Measurements from ENCODE around the gene TSLP.

Gene TSLP

GRCh38 chr5:111071413-111071812 lies at the start of gene TSLP:
TSS of gene TSLP (plus strand) at chr5:111071713. CDS start at chr5:111071891, 178 bp downstream.
- DNase-seq = no peak

DNA sequence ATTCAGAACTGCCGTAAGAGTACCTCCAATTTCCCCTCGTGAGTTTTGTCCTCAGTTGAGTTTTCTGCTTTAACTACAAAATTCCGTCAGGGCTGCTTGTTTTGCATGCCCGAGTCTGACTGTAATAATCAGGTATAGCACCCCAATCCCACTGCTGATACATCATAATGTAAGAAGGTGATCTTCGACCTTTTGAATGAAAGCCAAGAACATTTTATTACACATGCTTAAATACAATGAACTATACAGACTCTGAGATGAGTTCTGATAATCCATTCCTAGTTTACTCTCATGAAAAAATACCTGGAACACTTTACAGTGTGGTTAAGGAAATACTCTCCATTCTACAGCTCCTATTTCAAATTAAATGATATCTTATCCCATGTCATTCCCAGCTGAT lies 49.2 kb upstream of the TSLP start:
- DNase-seq = no peak

DNA sequence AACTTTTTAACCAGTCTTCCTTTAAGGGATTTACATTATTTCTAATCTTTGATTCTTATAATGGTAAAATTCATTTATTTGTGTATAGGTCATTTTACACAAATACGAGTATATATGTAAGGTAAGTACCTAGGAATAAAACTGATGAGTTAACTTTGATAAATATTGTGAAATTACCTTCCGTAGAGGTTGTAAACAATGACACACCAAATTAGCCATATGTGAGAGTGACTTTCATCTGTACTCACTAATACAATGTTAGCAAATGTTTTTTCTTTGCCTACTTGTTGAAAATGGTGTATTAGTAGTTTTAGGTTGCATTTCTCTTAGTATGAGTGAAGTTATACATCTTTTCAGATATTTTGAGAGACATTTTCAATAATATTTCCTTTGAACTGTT lies 42.6 kb upstream of the TSLP start:
- no peak for DNase-seq

- peak; percentile 69 for DNase-seq
Measured at GRCh38 chr5:111043712-111044506, 27.6 kb upstream of the TSLP start.

DNA sequence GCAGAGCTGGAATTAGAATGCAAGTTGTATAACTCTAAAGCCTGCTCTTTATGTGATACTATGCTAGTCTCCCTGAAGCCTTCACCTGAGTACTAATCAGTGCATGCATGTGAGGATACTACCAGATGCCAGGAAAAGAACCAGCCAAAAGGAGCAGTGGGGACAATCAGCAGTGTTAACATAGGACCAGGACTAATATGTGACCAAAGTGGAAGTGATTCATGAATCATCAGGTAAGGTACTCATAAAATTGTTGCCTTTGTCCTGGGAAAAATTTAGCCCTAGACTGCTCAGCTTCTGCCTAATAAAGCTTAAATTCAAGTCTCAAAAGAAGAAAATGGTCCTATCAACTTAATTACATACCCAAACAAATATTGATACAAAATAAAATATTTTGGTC lies 13.4 kb upstream of the TSLP start:
- DNase-seq = no peak

DNA sequence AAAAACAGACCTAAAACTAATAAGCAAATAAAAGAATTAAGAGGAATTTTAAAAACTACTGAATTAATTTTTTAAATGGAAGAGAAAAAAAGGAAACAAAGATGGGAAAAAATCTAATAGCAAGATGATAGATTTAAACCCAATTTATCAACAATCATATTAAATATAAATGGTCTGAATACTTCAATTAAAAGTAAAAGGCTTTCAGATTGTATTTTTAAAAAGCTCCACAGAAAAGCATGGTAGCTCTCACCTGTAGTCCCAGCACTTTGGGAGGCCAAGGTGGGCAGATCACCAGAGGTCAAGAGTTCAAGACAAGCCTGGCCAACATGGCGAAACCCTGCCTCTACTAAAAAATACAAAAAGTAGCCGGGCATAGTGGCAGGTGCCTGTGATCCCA lies 11.3 kb upstream of the TSLP start:
- no peak for DNase-seq

- no peak for DNase-seq
Measured at GRCh38 chr5:111061618-111062017, 9.9 kb upstream of the TSLP start.

GRCh38 chr5:111063709-111064322 lies 7.7 kb upstream of the TSLP start:
- DNase-seq = no peak

DNA sequence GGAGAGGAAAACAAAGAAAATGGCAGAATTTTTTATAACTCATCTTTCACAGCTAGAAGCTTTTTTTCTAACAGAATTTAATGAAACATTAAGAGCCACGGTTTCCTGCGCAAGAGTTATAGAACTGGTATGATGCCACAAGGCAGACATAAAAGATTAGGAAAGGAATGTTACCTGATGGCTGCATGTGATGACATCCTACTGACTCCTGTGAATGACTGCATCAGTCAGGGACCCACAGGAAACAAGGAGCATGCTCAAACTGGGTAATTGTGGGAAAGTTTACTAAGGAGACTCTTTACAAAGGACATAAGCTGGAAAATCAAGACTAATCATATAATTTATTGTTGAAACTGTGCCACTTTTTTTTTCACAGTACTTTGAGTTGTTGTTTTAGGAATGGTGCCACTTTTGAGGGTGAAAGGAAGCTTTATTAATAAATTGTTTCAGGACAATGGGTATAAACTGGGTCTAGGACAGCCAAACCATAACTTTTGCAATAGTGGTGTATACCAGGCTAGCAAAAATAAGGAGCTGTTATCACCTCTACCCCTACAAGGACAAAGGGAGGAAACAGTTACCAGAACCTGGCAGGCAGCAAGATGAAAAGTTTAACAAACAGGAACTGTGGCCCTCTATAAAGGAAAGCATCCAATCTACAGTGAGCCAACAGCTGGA lies 5.1 kb upstream of the TSLP start:
- DNase-seq = no peak

GRCh38 chr5:111068213-111068612 lies 3.3 kb upstream of the TSLP start:
- no peak for DNase-seq

DNA sequence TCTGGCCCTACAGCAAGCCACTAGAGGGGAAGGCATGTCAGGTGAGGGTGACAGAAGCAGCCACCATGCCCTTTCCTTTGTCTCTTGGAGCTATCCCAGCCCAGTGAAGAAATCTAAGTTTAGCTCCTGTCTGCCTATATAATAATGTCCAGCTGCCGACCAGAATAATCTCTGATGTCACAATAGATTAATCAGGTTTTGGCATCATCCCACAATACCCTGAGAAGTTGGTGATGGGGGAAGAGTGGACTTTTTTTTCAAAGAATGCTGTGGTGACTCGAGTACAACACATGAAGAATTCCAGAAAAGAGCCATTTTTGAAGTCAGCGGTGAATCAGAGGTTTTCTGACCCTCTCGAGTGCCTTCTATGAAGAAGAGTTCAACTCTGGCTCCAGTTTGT lies 1.7 kb upstream of the TSLP start:
- DNase-seq = peak; percentile 82

DNA sequence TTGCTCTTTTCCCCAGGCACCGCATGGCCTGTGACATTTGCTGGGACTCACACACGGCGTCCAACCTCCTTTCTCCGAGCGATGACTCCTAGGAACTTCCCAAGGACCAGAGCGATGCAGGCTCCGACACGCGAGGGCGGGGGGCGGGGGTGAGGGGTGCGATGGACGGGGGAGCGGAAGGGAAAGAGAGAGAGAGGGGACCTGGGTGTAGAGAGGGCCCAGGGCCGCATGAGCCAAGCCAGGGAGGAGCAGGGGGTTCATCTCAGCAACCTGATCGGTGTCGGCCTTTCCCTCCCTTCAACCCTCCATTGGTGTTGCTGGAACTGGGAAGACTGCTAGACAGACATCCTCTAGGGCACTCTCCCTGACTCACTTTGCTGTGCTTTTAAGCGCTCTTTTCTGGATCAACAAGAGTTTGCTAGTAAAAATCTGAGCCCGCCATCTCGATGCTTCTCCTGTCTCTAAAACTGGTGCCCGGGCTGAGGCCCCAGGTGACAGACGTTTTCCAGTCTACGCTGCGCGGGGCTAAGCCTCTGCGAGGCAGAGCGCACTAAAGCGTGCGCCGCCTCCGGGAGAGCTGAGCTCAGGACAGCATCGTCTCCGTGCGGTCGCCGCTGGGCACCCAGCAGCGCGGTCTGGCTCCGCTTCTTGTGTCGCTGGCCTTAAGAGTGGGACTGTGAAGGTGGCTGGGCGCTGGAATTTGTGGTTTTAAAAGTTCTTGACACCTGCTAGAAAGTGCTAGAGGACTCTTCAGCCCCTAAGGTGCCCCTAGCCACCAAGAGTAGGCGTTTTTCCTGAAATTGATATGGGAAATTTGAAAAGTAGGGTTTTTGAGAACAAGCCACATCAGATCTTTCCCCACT lies 1.0 kb upstream of the TSLP start:
- peak; percentile 17 for DNase-seq

- DNase-seq = peak; percentile 13
Measured at GRCh38 chr5:111072949-111073682, 1.6 kb downstream of the TSLP start.

DNA sequence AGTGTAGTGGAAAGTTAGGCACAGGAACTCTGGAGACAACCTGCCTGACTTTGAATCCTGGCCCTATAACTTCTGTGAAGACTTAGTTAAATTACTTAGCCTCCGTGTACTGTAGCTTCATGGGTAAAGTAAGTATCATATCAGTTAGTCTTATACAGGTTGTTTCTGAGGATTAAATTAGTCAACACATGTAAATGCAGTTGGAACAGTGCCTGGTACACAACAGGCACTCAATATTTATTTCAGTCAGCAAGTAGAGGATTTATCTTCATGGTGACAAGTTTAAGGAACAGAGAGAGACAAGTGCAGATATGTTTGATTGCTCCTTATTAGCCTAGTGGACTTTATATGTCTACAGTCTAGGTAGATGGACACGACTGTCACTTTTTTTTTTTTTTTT lies 2.7 kb downstream of the TSLP start:
- DNase-seq = no peak

- peak; percentile 92 for DNase-seq
Measured at GRCh38 chr5:111075520-111075919, 4.0 kb downstream of the TSLP start.

- no peak for DNase-seq
Measured at GRCh38 chr5:111076091-111076490, 4.6 kb downstream of the TSLP start.

DNA sequence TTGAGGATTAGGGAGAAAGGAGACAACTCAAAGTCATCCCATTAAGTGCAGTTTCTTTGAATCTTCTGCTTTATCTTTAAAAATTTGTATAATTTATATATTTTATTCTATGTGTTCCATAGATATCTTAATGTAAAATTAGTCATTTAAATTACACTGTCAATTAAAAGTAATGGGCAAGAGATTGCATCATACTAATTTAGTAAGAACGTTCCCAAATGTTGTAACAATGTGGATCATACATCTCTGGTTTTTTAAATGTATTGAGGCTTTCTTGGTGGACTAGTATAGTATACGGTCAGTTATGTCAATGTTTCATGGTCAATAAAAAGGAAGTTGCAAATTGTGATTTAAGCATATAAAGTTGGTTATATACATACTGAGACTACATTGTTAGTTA lies 6.2 kb downstream of the TSLP start:
- no peak for DNase-seq

DNA sequence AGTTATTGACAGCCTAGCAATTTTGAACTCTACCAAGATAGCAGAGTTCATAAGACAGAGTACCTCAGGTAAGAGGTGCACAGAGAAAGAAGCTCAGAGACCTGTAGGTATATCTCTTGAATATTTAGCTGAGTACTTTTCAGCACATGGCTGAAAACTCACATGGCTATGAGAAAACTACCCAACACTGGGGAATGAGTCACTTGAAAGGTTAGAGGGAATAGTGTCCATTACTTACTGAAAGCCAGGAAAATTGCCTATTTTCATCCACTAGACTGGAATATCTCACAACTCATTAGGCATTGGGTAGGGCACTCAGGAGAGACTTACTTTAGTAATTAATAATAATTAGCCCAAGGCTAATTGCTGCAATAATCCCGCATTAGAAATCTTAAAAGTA lies 8.3 kb downstream of the TSLP start:
- no peak for DNase-seq

- DNase-seq = no peak
Measured at GRCh38 chr5:111083323-111083722, 11.8 kb downstream of the TSLP start.

DNA sequence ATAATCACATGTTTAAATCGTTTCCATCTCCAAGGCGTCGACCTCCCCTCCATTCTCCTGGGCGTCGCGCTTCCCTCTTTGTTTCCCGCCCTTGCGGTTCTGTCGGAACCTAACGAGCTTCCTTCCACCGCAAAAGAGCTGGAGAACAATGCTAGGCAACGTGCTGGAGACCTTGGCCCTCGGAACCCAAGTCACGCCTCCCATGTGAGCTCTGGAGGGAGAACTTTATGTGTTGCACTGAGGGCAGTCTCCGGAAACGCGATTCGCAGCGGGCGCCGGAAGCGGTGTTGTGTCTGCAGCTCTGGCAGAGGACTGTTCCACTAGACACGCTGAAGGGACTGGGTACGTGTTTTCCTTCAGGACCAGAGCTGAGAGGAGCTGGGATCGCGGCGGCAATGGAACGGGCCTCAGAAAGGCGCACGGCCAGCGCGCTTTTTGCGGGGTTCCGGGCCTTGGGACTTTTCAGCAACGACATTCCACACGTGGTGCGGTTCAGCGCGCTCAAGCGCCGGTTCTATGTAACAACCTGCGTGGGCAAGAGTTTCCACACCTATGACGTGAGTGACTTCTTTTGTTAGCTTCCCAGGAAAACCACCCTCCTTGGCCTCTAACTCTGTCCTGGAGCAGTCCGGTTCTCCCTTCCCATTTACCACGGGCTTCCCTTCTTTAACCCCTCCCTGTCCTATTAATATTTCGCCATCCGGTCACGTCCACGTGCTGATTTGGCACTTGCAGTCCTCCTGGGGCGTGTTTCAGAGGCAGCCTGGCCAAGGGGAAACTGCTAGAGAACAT lies 20.7 kb downstream of the TSLP start, which contains the start of gene WDR36:
Gene WDR36 (plus strand): TSS at position 287 of the 792 bp plus-strand sequence. CDS start 109 bp downstream, at position 396.
- peak; percentile 94 for DNase-seq

GRCh38 chr5:111095982-111096381 lies 24.5 kb downstream of the TSLP start:
- no peak for DNase-seq

All from fibroblast of skin of right quadriceps (primary cell).